ENCODE measurements around the gene ABCD1. TPM values are rescaled to one million over a fixed set of nuclear protein-coding genes. Genes with fewer than 3 reads are reported as not detected.
"Not testable (repeated sequence)": the region's sequence is repeated elsewhere in the genome, so short reads cannot be mapped to it uniquely, and the experiment has no call there.

Gene ABCD1
- polyA plus RNA-seq, 4 donors: 10.1 to 37.3 (median 20.4) TPM

DNA sequence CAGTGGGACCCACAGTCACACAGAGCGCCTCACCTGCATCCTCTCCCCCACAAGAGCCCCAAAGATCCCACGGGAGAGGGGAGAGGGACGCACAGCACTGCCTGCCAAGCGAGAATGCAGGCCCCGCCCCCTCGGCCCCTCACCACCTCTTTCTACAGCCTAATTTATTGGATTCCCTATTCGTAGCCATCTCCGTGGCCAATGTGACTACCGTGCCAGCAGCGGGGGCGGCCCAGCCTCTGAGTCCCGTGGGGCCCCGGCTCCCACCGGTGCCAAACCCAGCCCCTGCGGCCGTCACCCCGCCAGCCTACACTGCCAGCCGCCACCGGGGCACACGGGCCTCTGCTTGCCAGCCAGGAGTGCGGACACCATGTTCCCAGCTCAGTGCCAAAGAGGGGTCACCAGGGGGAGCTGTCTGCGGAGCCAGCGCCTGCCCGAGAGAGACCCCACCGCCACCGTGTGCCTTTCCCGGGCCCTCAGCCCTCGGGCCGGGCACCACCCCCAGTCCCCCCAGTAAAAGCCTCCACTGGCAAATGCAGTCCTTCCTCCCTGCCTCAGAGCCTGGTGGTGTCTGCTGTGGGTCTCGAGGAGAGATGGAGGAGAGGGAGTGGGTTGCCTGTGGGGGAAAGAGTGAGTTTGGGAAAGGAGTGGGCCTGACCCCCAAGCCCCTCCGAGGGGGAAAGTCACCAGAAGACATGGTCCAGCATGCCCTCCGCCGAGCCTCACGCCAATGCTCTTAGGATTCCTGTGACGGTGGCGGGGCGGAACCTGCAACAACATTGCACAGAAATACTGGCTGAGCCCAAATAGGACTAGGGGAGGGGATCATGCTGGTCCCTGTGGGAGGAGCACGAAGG is 19.8 kb downstream of the ABCD1 start:
- WGBS, 3 donors: 10 to 34% (median 15%) methylated on average over 23 to 38 of the region's 38 CpGs
- Histone ChIP-seq H3K27ac (ENCODE audit: low read depth in 1 of 3, low read length in 2 of 3) (peak overlapping the region in 2 of 3 donors; percentile 16 to 84), H3K4me1 (ENCODE audit: control insufficient read depth in 3 of 3, insufficient read depth in 2 of 3, low read depth in 1 of 3, low read length in 2 of 3) (peaks cover 0 to 12% (median 3%) of the 10 kb centered on the region in 3 donors), H3K27me3 (ENCODE audit: control insufficient read depth in 3 of 3, insufficient read depth in 3 of 3, low read length in 3 of 3) (no peaks in the 10 kb centered on the region), H3K9me3 (ENCODE audit: control insufficient read depth in 2 of 2, insufficient read depth in 1 of 2, low read depth in 1 of 2, low read length in 1 of 2) (no peaks in the 10 kb centered on the region), H3K4me3 (ENCODE audit: low read depth in 1 of 3, low read length in 3 of 3) (peak overlapping the region in 1 of 3 donors; percentile 37), H3K36me3 (ENCODE audit: control insufficient read depth in 3 of 3, insufficient read depth in 2 of 3, low read depth in 1 of 3, low read length in 3 of 3) (peaks cover 0 to 12% (median 0%) of the 10 kb centered on the region in 3 donors)
- peak in 1 of 2 donors; percentile 47 for DNase-seq
- no peak for FAIRE-seq

DNA sequence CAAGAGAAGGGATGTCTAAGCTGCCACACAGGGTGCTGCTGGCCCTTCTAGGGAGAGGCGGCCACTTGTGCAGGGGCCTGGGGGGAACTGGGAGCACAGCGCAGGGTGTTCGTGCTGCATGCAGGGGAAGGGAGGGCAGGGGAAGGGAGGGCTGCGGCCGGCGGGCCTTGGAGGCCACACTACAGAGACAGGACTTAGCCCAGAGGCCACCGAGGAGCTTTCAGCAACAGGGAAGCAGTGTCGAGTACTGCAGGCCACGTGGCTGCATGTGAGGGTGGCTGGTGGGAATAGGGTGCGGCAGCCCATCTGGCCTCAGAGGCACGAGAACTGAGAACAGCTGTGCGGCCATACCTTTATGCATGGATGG is 20.4 kb downstream of the ABCD1 start:
- H3K9me3 ChIP-seq (ENCODE audit: control insufficient read depth in 2 of 2, insufficient read depth in 1 of 2, low read depth in 1 of 2, low read length in 1 of 2); H3K27ac ChIP-seq (ENCODE audit: low read depth in 1 of 3, low read length in 2 of 3); FAIRE-seq; H3K27me3 ChIP-seq (ENCODE audit: control insufficient read depth in 3 of 3, insufficient read depth in 3 of 3, low read length in 3 of 3); DNase-seq; H3K36me3 ChIP-seq (ENCODE audit: control insufficient read depth in 3 of 3, insufficient read depth in 2 of 3, low read depth in 1 of 3, low read length in 3 of 3); H3K4me1 ChIP-seq (ENCODE audit: control insufficient read depth in 3 of 3, insufficient read depth in 2 of 3, low read depth in 1 of 3, low read length in 2 of 3); H3K4me3 ChIP-seq (ENCODE audit: low read depth in 1 of 3, low read length in 3 of 3): not testable (repeated sequence)
- WGBS, 3 donors: 5 to 45% (median 32%) methylated on average over 4 to 12 of the region's 12 CpGs

DNA sequence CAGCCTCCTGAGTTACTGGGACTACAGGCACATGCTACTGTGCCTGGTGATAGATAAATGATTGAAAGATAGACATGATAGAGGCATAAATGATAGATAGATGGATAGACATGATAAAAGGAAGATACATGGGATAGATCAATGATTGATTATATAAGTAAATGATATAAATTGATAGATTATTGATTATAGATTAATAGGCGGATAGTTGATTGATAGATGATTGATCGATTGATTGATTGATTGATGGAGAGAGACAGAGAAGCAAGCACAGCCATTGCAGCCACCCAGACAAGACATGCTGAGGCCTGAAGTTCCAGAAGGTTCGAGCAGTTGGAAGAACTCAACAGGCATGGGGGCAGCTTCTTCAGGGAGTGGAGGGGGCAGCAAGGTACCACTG is 21.7 kb downstream of the ABCD1 start:
- Histone ChIP-seq H3K9me3 (ENCODE audit: control insufficient read depth in 2 of 2, insufficient read depth in 1 of 2, low read depth in 1 of 2, low read length in 1 of 2) (no peaks in the 10 kb centered on the region), H3K27ac (ENCODE audit: low read depth in 1 of 3, low read length in 2 of 3) (no peak overlapping the region), H3K4me1 (ENCODE audit: control insufficient read depth in 3 of 3, insufficient read depth in 2 of 3, low read depth in 1 of 3, low read length in 2 of 3) (no peaks in the 10 kb centered on the region), H3K36me3 (ENCODE audit: control insufficient read depth in 3 of 3, insufficient read depth in 2 of 3, low read depth in 1 of 3, low read length in 3 of 3) (peaks cover 0 to 3% (median 0%) of the 10 kb centered on the region in 3 donors), H3K27me3 (ENCODE audit: control insufficient read depth in 3 of 3, insufficient read depth in 3 of 3, low read length in 3 of 3) (no peaks in the 10 kb centered on the region), H3K4me3 (ENCODE audit: low read depth in 1 of 3, low read length in 3 of 3) (no peak overlapping the region)
- 85 to 92% (median 86%) methylated on average over 3 of the region's 3 CpGs for WGBS, 3 donors
- FAIRE-seq (no peak), DNase-seq (no peak)

DNA sequence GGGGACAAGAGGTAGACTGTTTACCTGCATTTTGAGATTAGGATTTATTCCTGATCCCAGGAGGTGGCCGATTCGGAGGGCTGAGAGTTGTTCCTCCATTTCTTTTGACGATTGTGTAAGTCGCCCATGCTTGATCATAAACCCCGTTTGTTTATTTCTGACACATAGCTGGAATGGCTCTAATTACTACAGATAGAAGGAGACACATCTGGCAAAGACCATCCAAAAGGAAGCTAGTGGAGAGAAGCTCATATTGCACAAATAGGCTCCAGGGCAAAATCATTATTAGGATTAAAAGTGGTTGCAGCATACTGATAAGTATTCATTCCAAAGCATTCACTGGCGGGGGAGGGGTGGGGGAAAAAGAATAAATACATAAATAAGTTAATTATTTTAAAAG is 22.3 kb downstream of the ABCD1 start:
- not testable (repeated sequence) for H3K27ac ChIP-seq (ENCODE audit: low read depth in 1 of 3, low read length in 2 of 3); DNase-seq; FAIRE-seq; H3K9me3 ChIP-seq (ENCODE audit: control insufficient read depth in 2 of 2, insufficient read depth in 1 of 2, low read depth in 1 of 2, low read length in 1 of 2); H3K27me3 ChIP-seq (ENCODE audit: control insufficient read depth in 3 of 3, insufficient read depth in 3 of 3, low read length in 3 of 3); H3K4me1 ChIP-seq (ENCODE audit: control insufficient read depth in 3 of 3, insufficient read depth in 2 of 3, low read depth in 1 of 3, low read length in 2 of 3); H3K36me3 ChIP-seq (ENCODE audit: control insufficient read depth in 3 of 3, insufficient read depth in 2 of 3, low read depth in 1 of 3, low read length in 3 of 3); H3K4me3 ChIP-seq (ENCODE audit: low read depth in 1 of 3, low read length in 3 of 3)
- 57 to 75% (median 58%) methylated on average over 6 of the region's 6 CpGs for WGBS, 3 donors

DNA sequence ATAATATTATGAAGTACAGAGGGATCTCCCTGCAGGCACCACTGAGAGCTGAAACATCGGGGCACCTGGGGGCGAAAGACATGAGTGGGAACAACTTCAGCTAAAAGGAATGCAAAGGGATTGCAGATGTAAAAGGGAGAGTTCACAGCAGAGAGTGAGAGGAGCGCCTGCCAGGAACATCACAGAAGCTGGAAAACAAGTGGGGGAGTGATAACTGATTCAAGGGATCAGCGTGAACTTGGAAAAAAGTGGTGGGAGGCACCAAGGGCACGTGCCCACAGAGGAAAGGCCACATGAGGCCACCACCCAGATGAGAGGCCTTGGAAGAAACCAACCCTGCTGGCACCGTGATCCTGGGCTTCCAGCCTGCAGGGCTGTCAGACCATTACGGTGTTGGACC is 24.4 kb downstream of the ABCD1 start:
- WGBS, 3 donors: 85 to 93% (median 89%) methylated on average over 5 to 7 of the region's 7 CpGs
- not testable (repeated sequence) for DNase-seq; H3K27me3 ChIP-seq (ENCODE audit: control insufficient read depth in 3 of 3, insufficient read depth in 3 of 3, low read length in 3 of 3); H3K36me3 ChIP-seq (ENCODE audit: control insufficient read depth in 3 of 3, insufficient read depth in 2 of 3, low read depth in 1 of 3, low read length in 3 of 3); H3K9me3 ChIP-seq (ENCODE audit: control insufficient read depth in 2 of 2, insufficient read depth in 1 of 2, low read depth in 1 of 2, low read length in 1 of 2); H3K4me1 ChIP-seq (ENCODE audit: control insufficient read depth in 3 of 3, insufficient read depth in 2 of 3, low read depth in 1 of 3, low read length in 2 of 3); FAIRE-seq; H3K27ac ChIP-seq (ENCODE audit: low read depth in 1 of 3, low read length in 2 of 3); H3K4me3 ChIP-seq (ENCODE audit: low read depth in 1 of 3, low read length in 3 of 3)

DNA sequence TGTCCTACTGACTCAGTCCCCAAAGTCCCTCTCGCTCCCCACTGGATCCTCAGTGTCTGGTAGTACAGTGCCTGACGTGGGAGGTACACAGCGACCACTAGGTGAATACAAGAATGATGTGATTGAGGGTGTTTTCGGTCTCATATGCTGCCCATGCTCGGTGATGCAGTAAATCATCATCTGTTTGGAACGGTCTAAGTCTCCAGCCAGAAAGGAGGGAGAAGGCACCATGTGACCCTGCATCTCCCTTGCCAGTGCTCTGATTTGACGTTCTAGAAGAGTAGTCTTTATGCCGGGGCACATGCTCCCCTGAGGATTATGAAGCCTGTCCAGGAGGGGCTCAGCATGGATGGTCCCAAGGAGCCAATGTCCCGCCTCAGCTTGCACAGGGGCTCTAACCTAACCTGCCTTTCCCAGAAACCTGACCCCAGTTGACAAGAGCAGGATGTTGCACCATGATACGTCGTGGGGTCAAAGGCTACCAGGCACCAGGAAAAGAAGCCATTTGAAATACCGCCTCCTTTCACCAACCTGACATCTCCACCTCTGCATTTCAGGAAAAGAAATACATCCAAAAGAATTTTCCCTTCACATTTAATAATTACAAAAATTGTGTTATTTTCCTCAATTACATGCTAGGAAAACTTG is 25.6 kb downstream of the ABCD1 start:
- no peak overlapping the region for H3K27ac ChIP-seq (ENCODE audit: low read depth in 1 of 3, low read length in 2 of 3)

DNA sequence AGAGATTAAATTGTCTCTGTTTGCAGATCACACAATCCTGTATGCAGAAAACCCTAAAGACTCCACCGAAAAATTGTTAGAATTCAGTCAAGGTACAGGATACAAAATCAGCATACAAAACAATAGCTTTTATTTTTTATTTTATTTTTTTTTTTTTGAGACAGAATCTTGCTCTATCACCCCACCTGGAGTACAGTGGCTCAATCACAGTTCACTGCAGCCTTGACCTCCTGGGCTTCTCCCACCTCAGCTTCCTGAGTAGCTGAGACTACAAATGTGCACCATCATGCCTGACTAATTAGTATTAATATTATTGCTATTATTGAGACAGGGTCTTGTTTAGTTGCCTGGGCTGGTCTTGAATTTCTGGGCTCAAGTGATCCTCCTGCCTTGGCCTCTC is 30.5 kb downstream of the ABCD1 start:
- no peak for DNase-seq
- 73 to 91% (median 90%) methylated on average over 1 of the region's 1 CpG for WGBS, 3 donors

More for the DNA sequence above, 25.6 kb downstream of the ABCD1 start:
- Histone ChIP-seq H3K9me3 (ENCODE audit: control insufficient read depth in 2 of 2, insufficient read depth in 1 of 2, low read depth in 1 of 2, low read length in 1 of 2) (no peaks in the 10 kb centered on the region), H3K36me3 (ENCODE audit: control insufficient read depth in 3 of 3, insufficient read depth in 2 of 3, low read depth in 1 of 3, low read length in 3 of 3) (no peaks in the 10 kb centered on the region), H3K4me3 (ENCODE audit: low read depth in 1 of 3, low read length in 3 of 3) (no peak overlapping the region), H3K4me1 (ENCODE audit: control insufficient read depth in 3 of 3, insufficient read depth in 2 of 3, low read depth in 1 of 3, low read length in 2 of 3) (no peaks in the 10 kb centered on the region), H3K27me3 (ENCODE audit: control insufficient read depth in 3 of 3, insufficient read depth in 3 of 3, low read length in 3 of 3) (no peaks in the 10 kb centered on the region)
- WGBS, 3 donors: 73 to 78% (median 76%) methylated on average over 12 of the region's 12 CpGs
- FAIRE-seq: no peak
- no peak for DNase-seq

DNA sequence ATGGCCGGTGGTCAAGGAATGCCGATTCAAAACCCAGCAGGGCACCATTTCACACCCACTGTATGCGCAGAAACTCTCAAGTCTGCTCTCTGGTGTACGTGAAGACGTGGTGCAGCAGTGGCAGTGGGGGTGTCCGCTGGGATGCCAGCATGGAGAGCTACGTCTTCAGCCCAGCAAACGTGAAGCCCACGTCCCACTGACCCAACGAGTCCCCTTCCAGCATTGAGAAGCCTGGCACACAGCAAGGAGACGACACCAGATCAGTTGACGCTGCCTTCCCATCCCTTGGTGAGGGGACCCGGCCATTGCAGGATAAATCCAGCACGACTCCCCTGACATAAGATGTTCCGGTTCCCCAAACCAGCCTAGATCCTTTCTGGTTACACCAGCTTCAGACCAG is 37.2 kb downstream of the ABCD1 start:
- WGBS, 3 donors: 83 to 86% (median 84%) methylated on average over 14 to 15 of the region's 15 CpGs
- no peaks in the 10 kb centered on the region for H3K36me3 ChIP-seq (ENCODE audit: control insufficient read depth in 3 of 3, insufficient read depth in 2 of 3, low read depth in 1 of 3, low read length in 3 of 3)

More for the DNA sequence above, 30.5 kb downstream of the ABCD1 start:
- no peaks in the 10 kb centered on the region for H3K27me3 ChIP-seq (ENCODE audit: control insufficient read depth in 3 of 3, insufficient read depth in 3 of 3, low read length in 3 of 3)
- no peak overlapping the region for H3K4me3 ChIP-seq (ENCODE audit: low read depth in 1 of 3, low read length in 3 of 3)
- no peak for FAIRE-seq
- H3K4me1 ChIP-seq (ENCODE audit: control insufficient read depth in 3 of 3, insufficient read depth in 2 of 3, low read depth in 1 of 3, low read length in 2 of 3): no peaks in the 10 kb centered on the region
- no peak overlapping the region for H3K27ac ChIP-seq (ENCODE audit: low read depth in 1 of 3, low read length in 2 of 3)
- H3K36me3 ChIP-seq (ENCODE audit: control insufficient read depth in 3 of 3, insufficient read depth in 2 of 3, low read depth in 1 of 3, low read length in 3 of 3): no peaks in the 10 kb centered on the region
- H3K9me3 ChIP-seq (ENCODE audit: control insufficient read depth in 2 of 2, insufficient read depth in 1 of 2, low read depth in 1 of 2, low read length in 1 of 2): no peaks in the 10 kb centered on the region

More for the DNA sequence above, 37.2 kb downstream of the ABCD1 start:
- H3K4me3 ChIP-seq (ENCODE audit: low read depth in 1 of 3, low read length in 3 of 3): no peak overlapping the region
- FAIRE-seq: no peak
- DNase-seq: no peak
- H3K9me3 ChIP-seq (ENCODE audit: control insufficient read depth in 2 of 2, insufficient read depth in 1 of 2, low read depth in 1 of 2, low read length in 1 of 2): no peaks in the 10 kb centered on the region
- no peak overlapping the region for H3K27ac ChIP-seq (ENCODE audit: low read depth in 1 of 3, low read length in 2 of 3)
- H3K4me1 ChIP-seq (ENCODE audit: control insufficient read depth in 3 of 3, insufficient read depth in 2 of 3, low read depth in 1 of 3, low read length in 2 of 3): no peaks in the 10 kb centered on the region
- H3K27me3 ChIP-seq (ENCODE audit: control insufficient read depth in 3 of 3, insufficient read depth in 3 of 3, low read length in 3 of 3): no peaks in the 10 kb centered on the region
